HEK293T (cell line): Measurements from ENCODE around the gene STAT5A.

Source experiments
- ARNT ChIP-seq: fragments of 450-650 bp; IDR thresholded peaks from 2 replicates; pipeline ENCODE4 v1.6.1; 2017; ENCODE audit warnings: mild to moderate bottlenecking
- BHLHE40 ChIP-seq: fragments of 450-650 bp; IDR thresholded peaks from 2 replicates; pipeline ENCODE4 v1.6.1; 2016; ENCODE audit warnings: mild to moderate bottlenecking, moderate library complexity, borderline replicate concordance
- ELF4 ChIP-seq: fragments of 450-650 bp; IDR thresholded peaks from 2 replicates; pipeline ENCODE4 v1.6.1; 2017; ENCODE audit warnings: antibody characterized with exemption
- FOXA1 ChIP-seq: fragments of 450-650 bp; IDR thresholded peaks from 2 replicates; pipeline ENCODE4 v1.6.1; 2016; ENCODE audit warnings: mild to moderate bottlenecking
- FOXK2 ChIP-seq: fragments of 450-650 bp; IDR thresholded peaks from 2 replicates; pipeline ENCODE4 v1.6.1; 2016; ENCODE audit warnings: mild to moderate bottlenecking
- FOXM1 ChIP-seq: fragments of 450-650 bp; IDR thresholded peaks from 2 replicates; pipeline ENCODE4 v1.6.1; 2017; ENCODE audit warnings: mild to moderate bottlenecking, borderline replicate concordance
- L3MBTL2 ChIP-seq: fragments of 450-650 bp; conservative IDR thresholded peaks from 2 replicates; pipeline ENCODE4 v1.6.1; 2016; ENCODE audit warnings: mild to moderate bottlenecking
- LEF1 ChIP-seq: fragments of 450-650 bp; IDR thresholded peaks from 2 replicates; pipeline ENCODE4 v1.6.1; 2017; ENCODE audit warnings: mild to moderate bottlenecking, borderline replicate concordance
- NFRKB ChIP-seq: fragments of 450-650 bp; IDR thresholded peaks from 2 replicates; pipeline ENCODE4 v1.6.1; 2016; ENCODE audit warnings: mild to moderate bottlenecking, moderate library complexity
- PKNOX1 ChIP-seq: fragments of 450-650 bp; IDR thresholded peaks from 2 replicates; pipeline ENCODE4 v1.6.1; 2016
- SP1 ChIP-seq: fragments of 450-650 bp; IDR thresholded peaks from 2 replicates; pipeline ENCODE4 v1.6.1; 2017
- SUZ12 ChIP-seq: fragments of 450-650 bp; IDR thresholded peaks from 2 replicates; pipeline ENCODE4 v1.6.1; 2016; ENCODE audit warnings: mild to moderate bottlenecking
- TARDBP ChIP-seq: fragments of 450-650 bp; IDR thresholded peaks from 2 replicates; pipeline ENCODE4 v1.6.1; 2016
- ZNF384 ChIP-seq: fragments of 450-650 bp; IDR thresholded peaks from 2 replicates; pipeline ENCODE4 v1.6.1; 2016

GRCh38 chr17:42305543-42306384 lies 17.5 kb downstream of the STAT5A start:
- no peak for TF ChIP-seq SP1
- no peak for TF ChIP-seq BHLHE40
- TF ChIP-seq ARNT: no peak
- TF ChIP-seq FOXM1: no peak
- no peak for TF ChIP-seq TARDBP
- no peak for TF ChIP-seq NFRKB
- no peak for TF ChIP-seq LEF1
- no peak for TF ChIP-seq L3MBTL2
- no peak for TF ChIP-seq SUZ12
- TF ChIP-seq PKNOX1: no peak
- no peak for TF ChIP-seq ELF4
- TF ChIP-seq FOXK2: no peak
- TF ChIP-seq FOXA1: no peak
- no peak for TF ChIP-seq ZNF384
